ENCODE results near the gene WFDC5.

GRCh38 chr20:45060294-45060693 is 54.7 kb downstream of the WFDC5 start:
- no peak for TF ChIP-seq CTCF (conservative IDR thresholded peaks at IDR 0.05; ENCODE audit: low read length)
- TF ChIP-seq EZH2phosphoT487 (IDR thresholded peaks at IDR 0.05; ENCODE audit: borderline replicate concordance, low read depth, low read length), result no peak
